ENCODE results near the gene UBL7. TPM values are rescaled to one million over a fixed set of nuclear protein-coding genes. Genes with fewer than 3 reads are reported as not detected.

Gene UBL7
- total RNA-seq, 2 experiments from 2014 or later: 14.3 to 17.1 TPM

- no peaks in the 10 kb centered on the region for H3K4me1 ChIP-seq (ENCODE audit: insufficient read depth, low read length)
- H3K4me3 Mint-ChIP-seq: no peak overlapping the region
Measured at GRCh38 chr15:74423431-74424257, 37.3 kb downstream of the UBL7 start.

GRCh38 chr15:74422652-74423430 lies 38.1 kb downstream of the UBL7 start:
- Histone ChIP-seq H3K4me3 (ENCODE audit: low read length) (no peak overlapping the region), H3K27ac (ENCODE audit: low read depth in 1 of 2, low read length in 2 of 2) (no peak overlapping the region), H3K9me3 (ENCODE audit: control insufficient read depth in 1 of 2, insufficient read depth in 1 of 2, low read length in 2 of 2) (no peaks in the 10 kb centered on the region), H3K36me3 (ENCODE audit: insufficient read depth, low read length) (no peaks in the 10 kb centered on the region), H3K27me3 (ENCODE audit: control insufficient read depth in 1 of 2, insufficient read depth in 2 of 2, low read length in 2 of 2) (no peaks in the 10 kb centered on the region), H3K4me1 (ENCODE audit: insufficient read depth, low read length) (no peaks in the 10 kb centered on the region)
- no peak for DNase-seq
- Mint-ChIP-seq H3K27me3 (no peaks in the 10 kb centered on the region), H3K9me3 (no peaks in the 10 kb centered on the region), H3K27ac (no peak overlapping the region), H3K4me1 (ENCODE audit: low read depth) (no peaks in the 10 kb centered on the region), H3K36me3 (ENCODE audit: low read depth) (no peaks in the 10 kb centered on the region), H3K4me3 (no peak overlapping the region)
- TF ChIP-seq CTCF (IDR thresholded peaks at IDR 0.05): no peak
- ChIA-PET POLR2A (no interaction called here), CTCF (no interaction called here)
- intact Hi-C loops (cut with DNase I, micrococcal nuclease): no loop called here
- no peak for ATAC-seq (ENCODE audit: poor library complexity)

More at GRCh38 chr15:74423431-74424257, 37.3 kb downstream of the UBL7 start:
- no peak overlapping the region for H3K27ac Mint-ChIP-seq
- ATAC-seq (ENCODE audit: poor library complexity) (no peak), DNase-seq (no peak)
- H3K36me3 Mint-ChIP-seq (ENCODE audit: low read depth): no peaks in the 10 kb centered on the region
- no peaks in the 10 kb centered on the region for H3K27me3 ChIP-seq (ENCODE audit: control insufficient read depth in 1 of 2, insufficient read depth in 2 of 2, low read length in 2 of 2)
- intact Hi-C loops (cut with DNase I, micrococcal nuclease): no loop called here
- ChIA-PET POLR2A (interaction anchor here (0.6 kb wide), 1 partner anchor 130 kb away, joined by 3 read pairs; no protein-coding TSS in a partner anchor), CTCF (no interaction called here)
- no peak overlapping the region for H3K4me3 ChIP-seq (ENCODE audit: low read length)
- no peaks in the 10 kb centered on the region for H3K36me3 ChIP-seq (ENCODE audit: insufficient read depth, low read length)
- H3K27me3 Mint-ChIP-seq: no peaks in the 10 kb centered on the region
- H3K9me3 ChIP-seq (ENCODE audit: control insufficient read depth in 1 of 2, insufficient read depth in 1 of 2, low read length in 2 of 2): no peaks in the 10 kb centered on the region
- no peak overlapping the region for H3K27ac ChIP-seq (ENCODE audit: low read depth in 1 of 2, low read length in 2 of 2)
- no peak for TF ChIP-seq CTCF (IDR thresholded peaks at IDR 0.05)
- H3K9me3 Mint-ChIP-seq: no peaks in the 10 kb centered on the region
- H3K4me1 Mint-ChIP-seq (ENCODE audit: low read depth): no peaks in the 10 kb centered on the region

- CTCF ChIA-PET: no interaction called here
- no peaks in the 10 kb centered on the region for H3K4me1 Mint-ChIP-seq (ENCODE audit: low read depth)
Measured at GRCh38 chr15:74422265-74422651, 38.7 kb downstream of the UBL7 start.

More at GRCh38 chr15:74422265-74422651, 38.7 kb downstream of the UBL7 start:
- Mint-ChIP-seq H3K4me3 (no peak overlapping the region), H3K9me3 (no peaks in the 10 kb centered on the region), H3K27me3 (no peaks in the 10 kb centered on the region), H3K36me3 (ENCODE audit: low read depth) (no peaks in the 10 kb centered on the region), H3K27ac (no peak overlapping the region)
- no peak for TF ChIP-seq CTCF (IDR thresholded peaks at IDR 0.05)
- POLR2A ChIA-PET: no interaction called here
- no peaks in the 10 kb centered on the region for H3K36me3 ChIP-seq (ENCODE audit: insufficient read depth, low read length)
- H3K27ac ChIP-seq (ENCODE audit: low read depth in 1 of 2, low read length in 2 of 2): no peak overlapping the region
- no peak overlapping the region for H3K4me3 ChIP-seq (ENCODE audit: low read length)
- intact Hi-C loops (cut with DNase I, micrococcal nuclease): no loop called here
- ATAC-seq (ENCODE audit: poor library complexity) (no peak), DNase-seq (no peak)
- no peaks in the 10 kb centered on the region for H3K4me1 ChIP-seq (ENCODE audit: insufficient read depth, low read length)
- no peaks in the 10 kb centered on the region for H3K9me3 ChIP-seq (ENCODE audit: control insufficient read depth in 1 of 2, insufficient read depth in 1 of 2, low read length in 2 of 2)
- no peaks in the 10 kb centered on the region for H3K27me3 ChIP-seq (ENCODE audit: control insufficient read depth in 1 of 2, insufficient read depth in 2 of 2, low read length in 2 of 2)

All from CD4-positive, alpha-beta T cell (primary cell).